Neural progenitor cell (in vitro differentiated cells): ENCODE measurements around the gene LY6G6F. TPM values are rescaled to one million over a fixed set of nuclear protein-coding genes. Genes with fewer than 3 reads are reported as not detected.
A peak's percentile ranks its signal among the peaks of the same experiment; 100 is the strongest.

Experiments used
- DNase-seq: peaks from one replicate; pipeline ENCODE4 v3.0.0-alpha.2; 2016; ENCODE audit warnings: low spot score
- H2AFZ ChIP-seq: fragments of 200-600 bp; sonication (generic); replicated peaks from 2 replicates; pipeline ENCODE4 v1.6.1; 2016; ENCODE audit warnings: antibody characterized with exemption
- H3F3A ChIP-seq: fragments of 200-600 bp; sonication (generic); 2 replicates; pipeline ENCODE4 v1.6.1; 2016; ENCODE audit warnings: antibody characterized with exemption, low read depth
- H3K27ac ChIP-seq: fragments of 200-600 bp; sonication (generic); 2 replicates; pipeline ENCODE4 v1.5.1; 2016; ENCODE audit warnings: mild to moderate bottlenecking
- H3K27me3 ChIP-seq: fragments of 200-600 bp; sonication (generic); 2 replicates; pipeline ENCODE4 v1.6.1; 2016; ENCODE audit warnings: mild to moderate bottlenecking, moderate library complexity
- H3K36me3 ChIP-seq: fragments of 200-600 bp; sonication (generic); 2 replicates; pipeline ENCODE4 v1.5.1; 2016
- H3K4me1 ChIP-seq: fragments of 200-600 bp; sonication (generic); 2 replicates; pipeline ENCODE4 v1.6.1; 2016; ENCODE audit warnings: mixed run types
- H3K4me2 ChIP-seq: fragments of 200-600 bp; sonication (generic); 2 replicates; pipeline ENCODE4 v1.6.1; 2016
- H3K4me3 ChIP-seq: fragments of 200-600 bp; sonication (generic); 2 replicates; pipeline ENCODE4 v1.5.1; 2016
- H3K79me2 ChIP-seq: fragments of 200-600 bp; sonication (generic); 2 replicates; pipeline ENCODE4 v1.6.1; 2016; ENCODE audit warnings: low read depth
- H3K9ac ChIP-seq: fragments of 200-600 bp; sonication (generic); 2 replicates; pipeline ENCODE4 v1.6.1; 2016
- H3K9me3 ChIP-seq: fragments of 200-600 bp; sonication (generic); 2 replicates; pipeline ENCODE4 v1.5.1; 2016; ENCODE audit warnings: low read depth
- H4K20me1 ChIP-seq: fragments of 200-600 bp; sonication (generic); 2 replicates; pipeline ENCODE4 v1.6.1; 2016; ENCODE audit warnings: low read depth
- H3K27ac Mint-ChIP-seq: 3 replicates; pipeline ENCODE4 v1.8.0; 2021; ENCODE audit warnings: mixed read lengths
- H3K27me3 Mint-ChIP-seq: 2 replicates; pipeline ENCODE4 v1.8.0; 2022; ENCODE audit warnings: low read depth, mild to moderate bottlenecking, inconsistent platforms, moderate library complexity, mixed read lengths; ENCODE audit not compliant: insufficient read depth
- H3K36me3 Mint-ChIP-seq: 3 replicates; pipeline ENCODE4 v1.8.0; 2021; ENCODE audit warnings: mixed read lengths
- H3K4me1 Mint-ChIP-seq: 3 replicates; pipeline ENCODE4 v1.8.0; 2021; ENCODE audit warnings: mixed read lengths
- H3K4me3 Mint-ChIP-seq: 3 replicates; pipeline ENCODE4 v1.8.0; 2021; ENCODE audit warnings: mild to moderate bottlenecking, moderate library complexity, mixed read lengths
- H3K9me3 Mint-ChIP-seq: 3 replicates; pipeline ENCODE4 v1.8.0; 2020; ENCODE audit warnings: mixed read lengths
- CTCF ChIP-seq: fragments of 200-600 bp; sonication (generic); IDR thresholded peaks from 2 replicates; pipeline ENCODE4 v1.5.1; 2017; ENCODE audit warnings: antibody characterized with exemption, mild to moderate bottlenecking
- EZH2 ChIP-seq: fragments of 200-600 bp; sonication (generic); IDR thresholded peaks from 2 replicates; pipeline ENCODE4 v1.6.1; 2017; ENCODE audit warnings: antibody characterized with exemption, mild to moderate bottlenecking, moderate library complexity
- EZH2phosphoT487 ChIP-seq: fragments of 200-600 bp; sonication (generic); IDR thresholded peaks from 2 replicates; pipeline ENCODE4 v1.6.1; 2017; ENCODE audit warnings: antibody characterized with exemption
- total RNA-seq: library from RNA; depleted of rRNA; stranded (reverse); fragments of >200 nt; gene quantifications from 2 replicates; pipeline ENCODE4 v1.2.3, GENCODE V29; 2015; ENCODE audit warnings: low replicate concordance

Gene LY6G6F
- total RNA-seq, 1 donor from 2014 or later, result not detected

DNA sequence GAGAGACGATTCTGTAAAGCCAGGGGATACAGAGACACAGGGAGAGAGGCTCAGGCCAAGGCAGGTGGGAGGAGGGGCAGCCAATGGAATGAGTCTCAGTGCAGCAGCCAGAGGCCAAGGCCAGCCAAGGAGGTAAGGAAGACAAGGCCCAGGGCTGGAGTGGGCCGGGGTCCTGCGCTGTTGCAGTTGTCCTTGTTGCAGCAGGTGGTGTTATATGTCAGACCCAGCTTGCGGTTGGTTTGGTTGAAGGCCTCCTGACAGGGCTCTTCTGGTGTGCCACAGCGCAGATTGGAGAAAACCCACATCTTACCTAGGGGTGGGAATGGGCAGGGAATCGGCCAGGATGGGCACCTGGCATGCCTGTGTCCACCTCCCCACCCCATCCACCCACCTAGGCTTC lies 12.3 kb downstream of the LY6G6F start:
- Histone ChIP-seq H3K27ac (no peak overlapping the region), H2AFZ (no peak overlapping the region), H3K79me2 (no peaks in the 10 kb centered on the region), H4K20me1 (no peaks in the 10 kb centered on the region), H3K4me3 (no peak overlapping the region), H3K27me3 (no peaks in the 10 kb centered on the region), H3K4me1 (peaks cover 14% of the 10 kb centered on the region), H3K36me3 (no peaks in the 10 kb centered on the region), H3K4me2 (no peak overlapping the region), H3K9ac (no peak overlapping the region), H3F3A (peaks cover 12% of the 10 kb centered on the region), H3K9me3 (no peaks in the 10 kb centered on the region)
- H3K27me3 Mint-ChIP-seq, result peaks cover 12% of the 10 kb centered on the region
- no peak overlapping the region for H3K27ac Mint-ChIP-seq
- TF ChIP-seq EZH2phosphoT487 (no peak), CTCF (no peak), EZH2 (no peak)
- H3K9me3 Mint-ChIP-seq, result no peaks in the 10 kb centered on the region
- no peak overlapping the region for H3K4me3 Mint-ChIP-seq
- peaks cover under 1% of the 10 kb centered on the region for H3K36me3 Mint-ChIP-seq
- no peak for DNase-seq
- peaks cover 19% of the 10 kb centered on the region for H3K4me1 Mint-ChIP-seq

DNA sequence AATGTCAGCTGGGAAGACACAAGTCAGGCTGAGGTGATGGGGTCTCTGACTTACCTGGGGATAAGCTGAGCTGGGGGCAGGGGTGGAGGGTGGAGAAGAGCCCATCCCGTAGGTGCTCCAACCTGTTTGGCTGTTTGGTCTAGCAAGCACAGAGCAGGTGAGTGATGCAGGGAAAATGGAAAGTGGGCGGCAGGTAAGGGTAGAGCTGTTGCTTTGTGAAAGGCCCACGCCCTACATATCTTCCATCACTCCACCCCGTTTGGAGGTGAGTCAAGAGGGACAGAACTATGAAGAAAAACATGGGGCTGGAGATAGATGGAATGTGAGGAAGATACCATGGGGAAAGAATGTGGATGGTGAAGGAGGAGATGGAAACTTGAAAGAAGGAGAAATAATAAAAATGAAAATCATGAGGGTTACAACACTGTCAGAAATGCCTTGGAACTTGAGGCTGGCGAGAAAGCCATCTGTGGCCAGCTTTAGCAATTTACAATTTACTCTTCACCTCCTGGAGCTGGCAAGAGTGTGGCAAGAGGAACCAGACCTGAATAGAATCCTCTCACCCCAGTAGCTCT lies 13.6 kb downstream of the LY6G6F start:
- no peak overlapping the region for H3K4me2 ChIP-seq
- peaks cover 2% of the 10 kb centered on the region for H3K4me1 ChIP-seq
- peaks cover 5% of the 10 kb centered on the region for H3K36me3 Mint-ChIP-seq
- no peak for DNase-seq
- TF ChIP-seq EZH2phosphoT487 (no peak), CTCF (no peak), EZH2 (no peak)
- H3K27me3 ChIP-seq, result no peaks in the 10 kb centered on the region
- no peaks in the 10 kb centered on the region for H3K36me3 ChIP-seq
- H4K20me1 ChIP-seq, result no peaks in the 10 kb centered on the region
- H3K4me3 ChIP-seq, result no peak overlapping the region
- no peaks in the 10 kb centered on the region for H3K9me3 Mint-ChIP-seq
- H3K4me1 Mint-ChIP-seq, result peaks cover 15% of the 10 kb centered on the region
- H3K27ac ChIP-seq, result no peak overlapping the region
- H3F3A ChIP-seq, result peaks cover 10% of the 10 kb centered on the region
- H3K27me3 Mint-ChIP-seq, result peaks cover 9% of the 10 kb centered on the region
- H3K9me3 ChIP-seq, result no peaks in the 10 kb centered on the region
- no peak overlapping the region for H3K9ac ChIP-seq
- no peak overlapping the region for H3K4me3 Mint-ChIP-seq
- no peak overlapping the region for H3K27ac Mint-ChIP-seq
- H3K79me2 ChIP-seq, result no peaks in the 10 kb centered on the region
- H2AFZ ChIP-seq, result no peak overlapping the region

GRCh38 chr6:31721351-31722020 lies 14.8 kb downstream of the LY6G6F start, which contains the start of gene LY6G6C:
LY6G6C (minus strand) TSS chr6:31721746; CDS start chr6:31721679, 67 bp downstream.
- Histone ChIP-seq H3K4me3 (no peak within 1 kb of the TSS), H2AFZ (no peak within 1 kb of the TSS), H3K4me2 (no peak within 1 kb of the TSS), H3K79me2 (no peaks in the 10 kb centered on the region), H3K27me3 (no peaks in the 10 kb centered on the region), H4K20me1 (no peaks in the 10 kb centered on the region), H3K9me3 (no peaks in the 10 kb centered on the region), H3F3A (peaks cover 16% of the 10 kb centered on the region), H3K27ac (no peak within 1 kb of the TSS), H3K36me3 (no peaks in the 10 kb centered on the region), H3K4me1 (no peaks in the 10 kb centered on the region), H3K9ac (no peak within 1 kb of the TSS)
- Mint-ChIP-seq H3K36me3 (peaks cover 15% of the 10 kb centered on the region), H3K4me3 (peak within 1 kb of the TSS; percentile 33), H3K27ac (no peak within 1 kb of the TSS), H3K9me3 (no peaks in the 10 kb centered on the region), H3K27me3 (peaks cover 11% of the 10 kb centered on the region), H3K4me1 (peaks cover 17% of the 10 kb centered on the region)
- DNase-seq, result no peak
- no peak for TF ChIP-seq EZH2phosphoT487
- no peak for TF ChIP-seq CTCF
- no peak for TF ChIP-seq EZH2
